Activated naive CD8-positive, alpha-beta T cell treated with anti-CD3 and anti-CD28 coated beads, Interleukin-2, amount 50 U/mL, for 24 hours (primary cell): ENCODE results near the gene OSBPL8.
"Not testable (repeated sequence)": the region's sequence is repeated elsewhere in the genome, so short reads cannot be mapped to it uniquely, and the experiment has no call there.

Source experiments
- ATAC-seq: fragments of 150-1000 bp; cut with Tn5 transposase; one replicate; pipeline ENCODE4 v1.10.0; 2021
- DNase-seq: peaks from one replicate; pipeline ENCODE4 v3.0.0; 2021
- H3K27ac Mint-ChIP-seq: one replicate; pipeline ENCODE4 v1.8.0; 2021; ENCODE audit warnings: mild to moderate bottlenecking, mixed read lengths
- H3K27me3 Mint-ChIP-seq: one replicate; pipeline ENCODE4 v1.8.0; 2021; ENCODE audit warnings: mixed read lengths
- H3K36me3 Mint-ChIP-seq: one replicate; pipeline ENCODE4 v1.8.0; 2021; ENCODE audit warnings: low read depth, mixed read lengths
- H3K4me1 Mint-ChIP-seq: one replicate; pipeline ENCODE4 v1.8.0; 2021; ENCODE audit warnings: mixed read lengths
- H3K4me3 Mint-ChIP-seq: one replicate; pipeline ENCODE4 v1.8.0; 2021; ENCODE audit warnings: mild to moderate bottlenecking, moderate library complexity, mixed read lengths
- H3K9me3 Mint-ChIP-seq: one replicate; pipeline ENCODE4 v1.8.0; 2021; ENCODE audit warnings: mixed read lengths

OSBPL8 gene

GRCh38 chr12:76340680-76341435 lies 218.7 kb downstream of the OSBPL8 start:
- Mint-ChIP-seq H3K27me3 (peaks cover 3% of the 10 kb centered on the region), H3K36me3 (no peaks in the 10 kb centered on the region), H3K27ac (no peak overlapping the region), H3K9me3 (no peaks in the 10 kb centered on the region), H3K4me1 (peaks cover 14% of the 10 kb centered on the region), H3K4me3 (no peak overlapping the region)
- DNase-seq (no peak), ATAC-seq (no peak)

- H3K27ac Mint-ChIP-seq = no peak overlapping the region
- DNase-seq (no peak), ATAC-seq (no peak)
- peaks cover 6% of the 10 kb centered on the region for H3K27me3 Mint-ChIP-seq
- H3K4me3 Mint-ChIP-seq = no peak overlapping the region
- H3K36me3 Mint-ChIP-seq = no peaks in the 10 kb centered on the region
- H3K9me3 Mint-ChIP-seq = no peaks in the 10 kb centered on the region
- peaks cover 9% of the 10 kb centered on the region for H3K4me1 Mint-ChIP-seq
Measured at GRCh38 chr12:76337583-76337982, 222.0 kb downstream of the OSBPL8 start.

GRCh38 chr12:76332606-76333005 lies 227.0 kb downstream of the OSBPL8 start:
- H3K4me3 Mint-ChIP-seq = no peak overlapping the region
- H3K27ac Mint-ChIP-seq = no peak overlapping the region
- H3K9me3 Mint-ChIP-seq = no peaks in the 10 kb centered on the region
- ATAC-seq (no peak), DNase-seq (no peak)
- H3K4me1 Mint-ChIP-seq = no peaks in the 10 kb centered on the region
- H3K27me3 Mint-ChIP-seq = peaks cover 21% of the 10 kb centered on the region
- H3K36me3 Mint-ChIP-seq = no peaks in the 10 kb centered on the region

GRCh38 chr12:76329606-76330005 lies 230.0 kb downstream of the OSBPL8 start:
- ATAC-seq = no peak
- H3K9me3 Mint-ChIP-seq = no peaks in the 10 kb centered on the region

GRCh38 chr12:76329159-76329558 lies 230.4 kb downstream of the OSBPL8 start:
- H3K36me3 Mint-ChIP-seq = no peaks in the 10 kb centered on the region
- no peaks in the 10 kb centered on the region for H3K9me3 Mint-ChIP-seq
- ATAC-seq (no peak), DNase-seq (no peak)
- H3K27me3 Mint-ChIP-seq = peaks cover 20% of the 10 kb centered on the region
- no peak overlapping the region for H3K4me3 Mint-ChIP-seq
- no peak overlapping the region for H3K27ac Mint-ChIP-seq
- no peaks in the 10 kb centered on the region for H3K4me1 Mint-ChIP-seq

More at GRCh38 chr12:76329606-76330005, 230.0 kb downstream of the OSBPL8 start:
- Mint-ChIP-seq H3K4me1 (no peaks in the 10 kb centered on the region), H3K27me3 (peaks cover 20% of the 10 kb centered on the region), H3K36me3 (no peaks in the 10 kb centered on the region), H3K4me3 (no peak overlapping the region), H3K27ac (no peak overlapping the region)
- no peak for DNase-seq

GRCh38 chr12:76319595-76320319 lies 239.8 kb downstream of the OSBPL8 start:
- H3K36me3 Mint-ChIP-seq, H3K4me1 Mint-ChIP-seq, ATAC-seq, DNase-seq, H3K4me3 Mint-ChIP-seq, H3K9me3 Mint-ChIP-seq, H3K27ac Mint-ChIP-seq: not testable (repeated sequence)
- peaks cover 12% of the 10 kb centered on the region for H3K27me3 Mint-ChIP-seq

GRCh38 chr12:76318773-76319594 lies 240.6 kb downstream of the OSBPL8 start:
- DNase-seq (no peak), ATAC-seq (no peak)
- Mint-ChIP-seq H3K9me3 (no peaks in the 10 kb centered on the region), H3K4me3 (no peak overlapping the region), H3K4me1 (no peaks in the 10 kb centered on the region), H3K27ac (no peak overlapping the region), H3K27me3 (peaks cover 12% of the 10 kb centered on the region), H3K36me3 (no peaks in the 10 kb centered on the region)

- ATAC-seq (no peak), DNase-seq (no peak)
- peaks cover 12% of the 10 kb centered on the region for H3K27me3 Mint-ChIP-seq
- no peaks in the 10 kb centered on the region for H3K4me1 Mint-ChIP-seq
- no peak overlapping the region for H3K27ac Mint-ChIP-seq
- H3K36me3 Mint-ChIP-seq = no peaks in the 10 kb centered on the region
- no peaks in the 10 kb centered on the region for H3K9me3 Mint-ChIP-seq
- H3K4me3 Mint-ChIP-seq = no peak overlapping the region
Measured at GRCh38 chr12:76317976-76318375, 241.6 kb downstream of the OSBPL8 start.

GRCh38 chr12:76316468-76316867 lies 243.1 kb downstream of the OSBPL8 start:
- Mint-ChIP-seq H3K27me3 (peaks cover 19% of the 10 kb centered on the region), H3K4me3 (no peak overlapping the region), H3K36me3 (no peaks in the 10 kb centered on the region), H3K9me3 (no peaks in the 10 kb centered on the region), H3K27ac (no peak overlapping the region), H3K4me1 (no peaks in the 10 kb centered on the region)
- DNase-seq (no peak), ATAC-seq (no peak)

- no peaks in the 10 kb centered on the region for H3K36me3 Mint-ChIP-seq
- no peak overlapping the region for H3K27ac Mint-ChIP-seq
- no peak overlapping the region for H3K4me3 Mint-ChIP-seq
- no peaks in the 10 kb centered on the region for H3K9me3 Mint-ChIP-seq
- ATAC-seq = no peak
- H3K27me3 Mint-ChIP-seq = peaks cover 20% of the 10 kb centered on the region
- no peaks in the 10 kb centered on the region for H3K4me1 Mint-ChIP-seq
- no peak for DNase-seq
Measured at GRCh38 chr12:76313299-76313698, 246.3 kb downstream of the OSBPL8 start.

GRCh38 chr12:76312315-76312714 lies 247.3 kb downstream of the OSBPL8 start:
- no peak for DNase-seq
- ATAC-seq = no peak
- Mint-ChIP-seq H3K9me3 (no peaks in the 10 kb centered on the region), H3K27ac (no peak overlapping the region), H3K27me3 (peaks cover 17% of the 10 kb centered on the region), H3K36me3 (no peaks in the 10 kb centered on the region), H3K4me3 (no peak overlapping the region), H3K4me1 (no peaks in the 10 kb centered on the region)

- Mint-ChIP-seq H3K36me3 (no peaks in the 10 kb centered on the region), H3K27ac (no peak overlapping the region), H3K4me3 (no peak overlapping the region), H3K9me3 (no peaks in the 10 kb centered on the region), H3K27me3 (peaks cover 20% of the 10 kb centered on the region), H3K4me1 (no peaks in the 10 kb centered on the region)
- DNase-seq (no peak), ATAC-seq (no peak)
Measured at GRCh38 chr12:76311796-76312195, 247.8 kb downstream of the OSBPL8 start.

GRCh38 chr12:76310110-76310509 lies 249.5 kb downstream of the OSBPL8 start:
- no peaks in the 10 kb centered on the region for H3K4me1 Mint-ChIP-seq
- no peaks in the 10 kb centered on the region for H3K9me3 Mint-ChIP-seq
- H3K27me3 Mint-ChIP-seq = peaks cover 26% of the 10 kb centered on the region
- DNase-seq (no peak), ATAC-seq (no peak)
- no peak overlapping the region for H3K4me3 Mint-ChIP-seq
- H3K27ac Mint-ChIP-seq = no peak overlapping the region
- no peaks in the 10 kb centered on the region for H3K36me3 Mint-ChIP-seq

GRCh38 chr12:76308866-76309265 lies 250.7 kb downstream of the OSBPL8 start:
- H3K36me3 Mint-ChIP-seq = no peaks in the 10 kb centered on the region
- H3K27ac Mint-ChIP-seq = no peak overlapping the region
- peaks cover 26% of the 10 kb centered on the region for H3K27me3 Mint-ChIP-seq
- H3K4me3 Mint-ChIP-seq = no peak overlapping the region
- no peak for ATAC-seq
- H3K9me3 Mint-ChIP-seq = no peaks in the 10 kb centered on the region
- DNase-seq = no peak
- H3K4me1 Mint-ChIP-seq = no peaks in the 10 kb centered on the region

- Mint-ChIP-seq H3K9me3 (no peaks in the 10 kb centered on the region), H3K4me3 (no peak overlapping the region), H3K36me3 (no peaks in the 10 kb centered on the region), H3K27ac (no peak overlapping the region), H3K27me3 (peaks cover 21% of the 10 kb centered on the region), H3K4me1 (no peaks in the 10 kb centered on the region)
- DNase-seq (no peak), ATAC-seq (no peak)
Measured at GRCh38 chr12:76307083-76307482, 252.5 kb downstream of the OSBPL8 start.
